H1 (cell line): ENCODE results near the gene LORICRIN. TPM values are rescaled to one million over a fixed set of nuclear protein-coding genes. Genes with fewer than 3 reads are reported as not detected.

ENCODE experiments used
- CTCF ChIA-PET: fragments of 300-600 bp; sonication (Branson Sonifier 250); formaldehyde crosslinking; loops from one replicate; lab custom pipeline; 2021; ENCODE audit not compliant: partially characterized antibody; lab: Charles Lee
- POLR2A ChIA-PET: fragments of 300-600 bp; sonication (Branson Sonifier 250); formaldehyde crosslinking; loops from one replicate; lab custom pipeline; 2021; ENCODE audit warnings: inconsistent platforms; ENCODE audit not compliant: partially characterized antibody; lab: Charles Lee
- DNase-seq, 2 experiments: peaks; one replicate each; pipeline versions ENCODE4 v3.0.0 to v3.0.0-alpha.2; 2010 to 2022; ENCODE audit warnings: low spot score in 2 of 2, low read depth in 1 of 2, mixed read lengths in 1 of 2
- FAIRE-seq: peaks from 2 replicates; lab custom pipeline; 2011; peaks lifted over from hg19 to GRCh38; lab: Jason Lieb, UNC
- H2AFZ ChIP-seq: 2 replicates; pipeline ENCODE4 v1.8.1; 2012; ENCODE audit warnings: low read length, inconsistent platforms
- H2AK5ac ChIP-seq: 2 replicates; pipeline ENCODE4 v1.6.1; 2013; ENCODE audit warnings: low read depth, low read length
- H2BK120ac ChIP-seq: replicated peaks from 2 replicates; pipeline ENCODE3; 2013; ENCODE audit warnings: low read depth, low read length, inconsistent platforms
- H2BK12ac ChIP-seq: 2 replicates; pipeline ENCODE4 v1.6.1; 2013; ENCODE audit warnings: low read depth, low read length
- H2BK15ac ChIP-seq: 2 replicates; pipeline ENCODE4 v1.6.1; 2013; ENCODE audit warnings: low read length
- H2BK20ac ChIP-seq: 2 replicates; pipeline ENCODE4 v1.6.1; 2013; ENCODE audit warnings: low read length
- H2BK5ac ChIP-seq: 2 replicates; pipeline ENCODE4 v1.6.1; 2013; ENCODE audit warnings: low read depth, low read length
- H3K14ac ChIP-seq: 2 replicates; pipeline ENCODE4 v1.6.1; 2013; ENCODE audit warnings: inconsistent platforms; ENCODE audit not compliant: insufficient read length
- H3K18ac ChIP-seq: 2 replicates; pipeline ENCODE4 v1.6.1; 2013; ENCODE audit warnings: low read length; ENCODE audit errors: extremely low read depth
- H3K23ac ChIP-seq: 2 replicates; pipeline ENCODE4 v1.6.1; 2013; ENCODE audit warnings: inconsistent platforms; ENCODE audit not compliant: insufficient read length
- H3K23me2 ChIP-seq: 2 replicates; pipeline ENCODE4 v1.6.1; 2013; ENCODE audit warnings: low read depth, low read length
- H3K27ac ChIP-seq: 2 replicates; pipeline ENCODE4 v1.6.1; 2011; ENCODE audit warnings: low read depth, low read length, inconsistent platforms
- H3K27me3 ChIP-seq, 4 experiments: replicated peaks in 1 of 4; 1 replicate in 1 of 4; 2 replicates in 3 of 4; pipeline versions ENCODE4 v1.6.1 to v1.8.1; 2011 to 2013; ENCODE audit warnings: low read length in 3 of 4, mild to moderate bottlenecking in 3 of 4, inconsistent platforms in 2 of 4, mixed read lengths in 2 of 4, moderate library complexity in 1 of 4; ENCODE audit not compliant: control insufficient read depth in 3 of 4, insufficient read depth in 3 of 4; ENCODE audit errors: extremely low read depth in 1 of 4
- H3K36me3 ChIP-seq, 4 experiments: 2 replicates each; pipeline versions ENCODE4 v1.6.1 to v1.8.1; 2011 to 2013; ENCODE audit warnings: mild to moderate bottlenecking in 4 of 4, low read length in 3 of 4, moderate library complexity in 2 of 4, control low read depth in 1 of 4, inconsistent platforms in 1 of 4; ENCODE audit not compliant: insufficient read depth in 4 of 4, control insufficient read depth in 2 of 4
- H3K4ac ChIP-seq: replicated peaks from 2 replicates; pipeline ENCODE3; 2013; ENCODE audit warnings: low read length, low read depth, mixed read lengths, inconsistent platforms; ENCODE audit not compliant: insufficient read length
- H3K4me1 ChIP-seq, 4 experiments: replicated peaks in 1 of 4; 1 replicate in 1 of 4; 2 replicates in 3 of 4; pipeline versions ENCODE4 v1.6.1 to v1.8.1; 2011 to 2013; ENCODE audit warnings: low read length in 3 of 4, inconsistent platforms in 2 of 4, mixed read lengths in 1 of 4; ENCODE audit not compliant: insufficient read depth in 4 of 4, control insufficient read depth in 3 of 4
- H3K4me2 ChIP-seq, 2 experiments: 2 replicates each; pipeline versions ENCODE4 v1.6.1 to v1.8.1; 2011 to 2013; ENCODE audit warnings: low read depth in 2 of 2, low read length in 2 of 2, control low read depth in 1 of 2, inconsistent platforms in 1 of 2, mild to moderate bottlenecking in 1 of 2; ENCODE audit not compliant: insufficient read depth in 1 of 2
- H3K4me3 ChIP-seq, 4 experiments: fragments of 200-600, 300-600 bp in 1 of 4; sonication (generic), shearing (Covaris generic), sonication (Bioruptor Twin) in 1 of 4; 2 replicates each; pipeline versions ENCODE4 v1.5.1 to v1.8.1; 2011 to 2016; ENCODE audit warnings: low read length in 4 of 4, low read depth in 3 of 4, control low read depth in 2 of 4, inconsistent platforms in 2 of 4, mild to moderate bottlenecking in 2 of 4, mixed read lengths in 1 of 4, moderate library complexity in 1 of 4; ENCODE audit not compliant: insufficient read depth in 2 of 4; ENCODE audit errors: extremely low read depth in 1 of 4
- H3K56ac ChIP-seq: replicated peaks from 2 replicates; pipeline ENCODE3; 2013; ENCODE audit warnings: low read depth, mild to moderate bottlenecking, mixed read lengths, low read length, inconsistent platforms; ENCODE audit not compliant: insufficient read length
- H3K79me1 ChIP-seq: 2 replicates; pipeline ENCODE4 v1.6.1; 2013; ENCODE audit warnings: low read depth, low read length, control low read depth
- H3K79me2 ChIP-seq, 2 experiments: 2 replicates each; pipeline versions ENCODE4 v1.6.1 to v1.8.1; 2012 to 2013; ENCODE audit warnings: low read length in 2 of 2, mild to moderate bottlenecking in 2 of 2, inconsistent platforms in 1 of 2; ENCODE audit not compliant: insufficient read depth in 2 of 2, control insufficient read depth in 1 of 2
- H3K9ac ChIP-seq, 4 experiments: replicated peaks in 1 of 4; 1 replicate in 1 of 4; 2 replicates in 3 of 4; pipeline versions ENCODE4 v1.6.1 to v1.8.1; 2011 to 2013; ENCODE audit warnings: low read depth in 3 of 4, low read length in 3 of 4, control low read depth in 2 of 4, mild to moderate bottlenecking in 2 of 4, moderate library complexity in 2 of 4, inconsistent platforms in 1 of 4; ENCODE audit errors: extremely low read depth in 1 of 4
- H3K9me3 ChIP-seq, 2 experiments: 2 replicates each; pipeline versions ENCODE4 v1.6.1 to v1.8.1; 2012 to 2013; ENCODE audit warnings: mild to moderate bottlenecking in 2 of 2, moderate library complexity in 2 of 2, control low read depth in 1 of 2, inconsistent platforms in 1 of 2, low read depth in 1 of 2, low read length in 1 of 2, mixed read lengths in 1 of 2; ENCODE audit not compliant: insufficient read depth in 2 of 2
- H4K20me1 ChIP-seq, 2 experiments: replicated peaks in 1 of 2; 2 replicates each; pipeline versions ENCODE3 to v1.8.1; 2011 to 2013; ENCODE audit warnings: inconsistent platforms in 2 of 2, low read length in 2 of 2, mild to moderate bottlenecking in 1 of 2; ENCODE audit not compliant: insufficient read depth in 2 of 2, control insufficient read depth in 1 of 2
- H4K5ac ChIP-seq: 2 replicates; pipeline ENCODE4 v1.6.1; 2013; ENCODE audit warnings: low read length, low read depth, mixed read lengths, inconsistent platforms; ENCODE audit not compliant: insufficient read length
- H4K8ac ChIP-seq: 2 replicates; pipeline ENCODE4 v1.8.0; 2013; ENCODE audit warnings: mild to moderate bottlenecking, moderate library complexity, low read length, inconsistent platforms; ENCODE audit not compliant: insufficient read depth; ENCODE audit errors: extremely low read depth
- H4K91ac ChIP-seq: replicated peaks from 2 replicates; pipeline ENCODE3; 2013; ENCODE audit warnings: low read length, mixed read lengths, inconsistent platforms; ENCODE audit not compliant: insufficient read length
- CREB1 ChIP-seq: IDR thresholded peaks from 2 replicates; pipeline ENCODE4 v1.6.1; 2012; ENCODE audit warnings: inconsistent platforms
- GABPA ChIP-seq: IDR thresholded peaks from 2 replicates; pipeline ENCODE4 v1.6.1; 2011; ENCODE audit warnings: mild to moderate bottlenecking, low read length, moderate library complexity, borderline replicate concordance; ENCODE audit not compliant: insufficient read depth
- KDM1A ChIP-seq: fragments of 200-600, 300-600 bp; sonication (generic); IDR thresholded peaks from 2 replicates; pipeline ENCODE4 v1.7.1; 2016; ENCODE audit warnings: mild to moderate bottlenecking, low read length, borderline replicate concordance
- NANOG ChIP-seq: IDR thresholded peaks from 2 replicates; pipeline ENCODE4 v1.6.1; 2011; ENCODE audit warnings: low read length, low read depth, mild to moderate bottlenecking, inconsistent platforms; ENCODE audit not compliant: insufficient read depth, poor library complexity, severe bottlenecking
- WGBS, 2 experiments: shearing (Covaris generic) in 1 of 2; methylation state at CpG; one replicate each; pipeline versions ENCODE4 v1.1.6 to v1.1.7; 2013 to 2015; ENCODE audit warnings: low lambda C conversion rate in 2 of 2, mixed read lengths in 2 of 2, inconsistent platforms in 1 of 2, low coverage in 1 of 2, missing lambda C conversion rate in 1 of 2; ENCODE audit not compliant: insufficient replicate concordance in 2 of 2, insufficient coverage in 1 of 2, insufficient read length in 1 of 2; ENCODE audit errors: extremely low coverage in 1 of 2, missing lambda C conversion rate in 1 of 2; 5-methylcytosine and 5-hydroxymethylcytosine counted together
- polyA plus RNA-seq, 7 experiments: library from polyadenylated mRNA; depleted of rRNA in 3 of 7; stranded (reverse) in 5 of 7; unstranded in 2 of 7; fragments of >200 nt in 5 of 7; fragments of 200-250 nt in 2 of 7; gene quantifications; 1 replicate in 5 of 7; 2 replicates in 1 of 7; 4 replicates in 1 of 7; pipeline versions ENCODE4 v1.2.1 to v1.2.3, GENCODE V29; 2011 to 2013; ENCODE audit warnings: missing spikeins in 2 of 7, mixed read lengths in 2 of 7
- total RNA-seq: library from RNA; stranded (reverse); fragmentation: NEBNext Ultra II Directional; extraction: Animal tissue kit (Norgen Biotek cat#: 25700); gene quantifications from 2 replicates; pipeline ENCODE4 v1.2.1, GENCODE V29; 2021

Gene LORICRIN
- total and polyA plus RNA-seq, 2 of the 8 experiments (the other 6 are each of a cell fraction or from before 2014, with no cell fraction given) = not detected

GRCh38 chr1:153310526-153310925 lies 51.0 kb downstream of the LORICRIN start:
- Histone ChIP-seq H4K91ac (no peak overlapping the region), H3K79me2 (no peaks in the 10 kb centered on the region), H3K79me1 (no peaks in the 10 kb centered on the region), H2BK15ac (no peak overlapping the region), H3K23me2 (no peaks in the 10 kb centered on the region), H3K4me3 (no peak overlapping the region), H2BK5ac (no peak overlapping the region), H3K23ac (no peak overlapping the region), H3K27me3 (no peaks in the 10 kb centered on the region), H3K14ac (no peak overlapping the region), H4K20me1 (no peaks in the 10 kb centered on the region), H3K9ac (no peak overlapping the region), H4K8ac (no peak overlapping the region), H3K56ac (no peak overlapping the region), H2AK5ac (no peak overlapping the region), H3K4me1 (peaks cover 0 to 5% (median 0%) of the 10 kb centered on the region in 4 experiments; a peak in 3 of 7 replicates), H2BK12ac (no peak overlapping the region), H2BK20ac (no peak overlapping the region), H3K4me2 (no peak overlapping the region), H3K4ac (no peak overlapping the region), H4K5ac (no peak overlapping the region), H3K18ac (no peak overlapping the region), H3K36me3 (no peaks in the 10 kb centered on the region), H3K9me3 (no peaks in the 10 kb centered on the region), H2BK120ac (no peak overlapping the region), H3K27ac (no peak overlapping the region), H2AFZ (no peak overlapping the region)
- no peak for DNase-seq
- TF ChIP-seq KDM1A (no peak), NANOG (no peak), CREB1 (no peak), GABPA (no peak)
- CTCF ChIA-PET = interaction anchor here (1.1 to 3.8 kb wide), 2 partner anchors 15 to 43 kb away, joined by 3 to 18 read pairs; no protein-coding TSS in a partner anchor
- 71% methylated on average over 7 of the region's 7 CpGs; no CpG with 5 or more reads in 1 of the 2 experiments for WGBS, 2 experiments
- POLR2A ChIA-PET = interaction anchor here (1.0 kb wide), 1 partner anchor 10 kb away, joined by 3 read pairs; no protein-coding TSS in a partner anchor
- no peak for FAIRE-seq

Other genes with a start within 250 kb of the LORICRIN start
- gene SPRR1B, start 228.5 kb upstream of the LORICRIN start, total RNA-seq = not detected in 2 replicates
- 0.16 and 0.23 TPM in 2 replicates for gene SPRR1B, start 228.5 kb upstream of the LORICRIN start, polyA plus RNA-seq (2011; rRNA removed)
- not detected in 2 replicates for gene SPRR2D, start 218.6 kb upstream of the LORICRIN start, total RNA-seq
- gene SPRR2D, start 218.6 kb upstream of the LORICRIN start, polyA plus RNA-seq (2011; rRNA removed) = not detected in 2 replicates
- not detected in 2 replicates for gene SPRR2A, start 202.2 kb upstream of the LORICRIN start, total RNA-seq
- gene SPRR2A, start 202.2 kb upstream of the LORICRIN start, polyA plus RNA-seq (2011; rRNA removed) = not detected in 2 replicates
- gene SPRR2B, start 188.1 kb upstream of the LORICRIN start, total RNA-seq = not detected in 2 replicates
- gene SPRR2B, start 188.1 kb upstream of the LORICRIN start, polyA plus RNA-seq (2011; rRNA removed) = not detected in 2 replicates
- gene SPRR2E, start 165.2 kb upstream of the LORICRIN start, total RNA-seq = not detected in 2 replicates
- not detected in 2 replicates for gene SPRR2E, start 165.2 kb upstream of the LORICRIN start, polyA plus RNA-seq (2011; rRNA removed)
- gene SPRR2F, start 146.2 kb upstream of the LORICRIN start, total RNA-seq = 1.0 and 1.1 TPM in 2 replicates
- gene SPRR2F, start 146.2 kb upstream of the LORICRIN start, polyA plus RNA-seq (2011; rRNA removed) = 0.49 and 0.50 TPM in 2 replicates
- not detected in 2 replicates for gene SPRR2G, start 108.8 kb upstream of the LORICRIN start, total RNA-seq
- not detected in 2 replicates for gene SPRR2G, start 108.8 kb upstream of the LORICRIN start, polyA plus RNA-seq (2011; rRNA removed)
- not detected in 2 replicates for gene LELP1, start 56.3 kb upstream of the LORICRIN start, total RNA-seq
- not detected in 2 replicates for gene LELP1, start 56.3 kb upstream of the LORICRIN start, polyA plus RNA-seq (2011; rRNA removed)
- gene PRR9, start 42.1 kb upstream of the LORICRIN start, total RNA-seq = not detected in 2 replicates
- not detected in 2 replicates for gene PRR9, start 42.1 kb upstream of the LORICRIN start, polyA plus RNA-seq (2011; rRNA removed)
- gene PGLYRP3, start 53.3 kb downstream of the LORICRIN start, total RNA-seq = not detected in 2 replicates
- not detected in 2 replicates for gene PGLYRP3, start 53.3 kb downstream of the LORICRIN start, polyA plus RNA-seq (2011; rRNA removed)
- gene PGLYRP4, start 89.2 kb downstream of the LORICRIN start, total RNA-seq = not detected in 2 replicates
- not detected in 2 replicates for gene PGLYRP4, start 89.2 kb downstream of the LORICRIN start, polyA plus RNA-seq (2011; rRNA removed)
- not detected in 2 replicates for gene S100A9, start 98.2 kb downstream of the LORICRIN start, total RNA-seq
- gene S100A9, start 98.2 kb downstream of the LORICRIN start, polyA plus RNA-seq (2011; rRNA removed) = not detected in 2 replicates
- gene S100A12, start 115.9 kb downstream of the LORICRIN start, total RNA-seq = not detected in 2 replicates
- not detected in 2 replicates for gene S100A12, start 115.9 kb downstream of the LORICRIN start, polyA plus RNA-seq (2011; rRNA removed)
- gene S100A8, start 131.4 kb downstream of the LORICRIN start, total RNA-seq = not detected in 2 replicates
- not detected in 2 replicates for gene S100A8, start 131.4 kb downstream of the LORICRIN start, polyA plus RNA-seq (2011; rRNA removed)
- not detected in 2 replicates for gene S100A7A, start 156.8 kb downstream of the LORICRIN start, total RNA-seq
- gene S100A7A, start 156.8 kb downstream of the LORICRIN start, polyA plus RNA-seq (2011; rRNA removed) = not detected in 2 replicates
- not detected in 2 replicates for gene S100A7, start 201.0 kb downstream of the LORICRIN start, total RNA-seq
- gene S100A7, start 201.0 kb downstream of the LORICRIN start, polyA plus RNA-seq (2011; rRNA removed) = not detected in 2 replicates